Hepatocyte (in vitro differentiated cells): ENCODE results near the gene KLHL36.

Experiments
- EZH2 ChIP-seq: fragments of 200-600 bp; sonication (generic); IDR thresholded peaks from 2 replicates; pipeline ENCODE4 v1.6.1; 2016; ENCODE audit warnings: antibody characterized with exemption, mild to moderate bottlenecking, borderline replicate concordance
- EZH2phosphoT487 ChIP-seq: fragments of 200-600 bp; sonication (generic); IDR thresholded peaks from one replicate; pipeline ENCODE4 v1.6.1; 2018; ENCODE audit warnings: antibody characterized with exemption, mild to moderate bottlenecking, low read depth, moderate library complexity; ENCODE audit not compliant: unreplicated experiment, severe bottlenecking
- TF ChIP-seq, protein P1 (sequence below): fragments of 200-600 bp; sonication (generic); IDR thresholded peaks from 2 replicates; pipeline ENCODE4 v1.5.1; 2016; ENCODE audit warnings: antibody characterized with exemption, mild to moderate bottlenecking; ENCODE audit not compliant: poor library complexity

DNA sequence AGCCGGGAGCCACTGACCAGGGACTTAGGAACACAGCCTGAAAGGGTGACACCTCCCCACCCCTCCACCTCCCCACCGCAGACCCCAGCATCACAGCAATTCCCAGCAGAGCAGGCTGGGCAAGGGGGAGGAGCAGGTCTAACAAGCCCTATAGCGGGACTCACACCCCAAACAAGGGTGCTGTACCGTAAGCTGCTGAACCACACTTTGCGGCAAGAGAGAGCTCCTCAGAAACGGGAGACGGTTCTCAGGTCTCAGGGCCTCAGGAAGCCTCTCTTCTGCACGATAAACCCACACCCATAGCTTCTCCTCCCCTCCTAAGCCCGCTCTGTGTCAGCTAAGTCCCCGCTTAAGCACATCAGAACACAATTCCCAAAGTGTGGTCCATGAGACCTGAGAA is 18.7 kb upstream of the KLHL36 start:
- TF ChIP-seq, protein P1, sequence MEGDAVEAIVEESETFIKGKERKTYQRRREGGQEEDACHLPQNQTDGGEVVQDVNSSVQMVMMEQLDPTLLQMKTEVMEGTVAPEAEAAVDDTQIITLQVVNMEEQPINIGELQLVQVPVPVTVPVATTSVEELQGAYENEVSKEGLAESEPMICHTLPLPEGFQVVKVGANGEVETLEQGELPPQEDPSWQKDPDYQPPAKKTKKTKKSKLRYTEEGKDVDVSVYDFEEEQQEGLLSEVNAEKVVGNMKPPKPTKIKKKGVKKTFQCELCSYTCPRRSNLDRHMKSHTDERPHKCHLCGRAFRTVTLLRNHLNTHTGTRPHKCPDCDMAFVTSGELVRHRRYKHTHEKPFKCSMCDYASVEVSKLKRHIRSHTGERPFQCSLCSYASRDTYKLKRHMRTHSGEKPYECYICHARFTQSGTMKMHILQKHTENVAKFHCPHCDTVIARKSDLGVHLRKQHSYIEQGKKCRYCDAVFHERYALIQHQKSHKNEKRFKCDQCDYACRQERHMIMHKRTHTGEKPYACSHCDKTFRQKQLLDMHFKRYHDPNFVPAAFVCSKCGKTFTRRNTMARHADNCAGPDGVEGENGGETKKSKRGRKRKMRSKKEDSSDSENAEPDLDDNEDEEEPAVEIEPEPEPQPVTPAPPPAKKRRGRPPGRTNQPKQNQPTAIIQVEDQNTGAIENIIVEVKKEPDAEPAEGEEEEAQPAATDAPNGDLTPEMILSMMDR: no peak
- TF ChIP-seq EZH2: no peak
- TF ChIP-seq EZH2phosphoT487: no peak
